GM12878 (cell line): ENCODE results near the gene CUTC. TPM values are rescaled to one million over a fixed set of nuclear protein-coding genes. Genes with fewer than 3 reads are reported as not detected.

Experiments used
- ATAC-seq: fragments of 200-7000 bp; cut with Tn5 transposase; 3 replicates; pipeline ENCODE4 v1.9.1; 2020; ENCODE audit warnings: mild to moderate bottlenecking, moderate library complexity
- BruUV-seq: library from RNA; stranded (reverse); fragments of 400-500 nt; replicated peaks from 2 replicates; lab custom pipeline; 2021; lab: Mats Ljungman, UMichigan
- CTCF ChIA-PET: fragments of 300-600 bp; sonication (Branson Sonifier 250); formaldehyde crosslinking; extraction: SDS; loops from one replicate; lab custom pipeline; 2021; ENCODE audit warnings: inconsistent platforms; lab: Yijun Ruan, JAX
- POLR2A ChIA-PET: fragments of 350-600 bp; formaldehyde crosslinking; extraction: SDS; loops from one replicate; lab custom pipeline; 2021; ENCODE audit warnings: inconsistent platforms; lab: Charles Lee
- RAD21 ChIA-PET: fragments of 300-600 bp; sonication (Branson Sonifier 250); formaldehyde crosslinking; loops from one replicate; lab custom pipeline; 2023; ENCODE audit warnings: antibody characterized with exemption; ENCODE audit not compliant: unreplicated experiment; lab: Charles Lee
- SMC1A ChIA-PET: fragments of 300-600 bp; sonication (Branson Sonifier 250); formaldehyde crosslinking; loops from one replicate; lab custom pipeline; 2023; ENCODE audit not compliant: unreplicated experiment, uncharacterized antibody; lab: Charles Lee
- DNase-seq: peaks from one replicate; pipeline ENCODE4 v3.0.0-alpha.2; 2011; ENCODE audit warnings: low read depth, low spot score
- FAIRE-seq: peaks from 3 replicates; lab custom pipeline; 2011; peaks lifted over from hg19 to GRCh38; lab: Jason Lieb, UNC
- H2AFZ ChIP-seq: 2 replicates; pipeline ENCODE4 v1.6.0; 2011; ENCODE audit warnings: low read depth, low read length, control low read depth; ENCODE audit not compliant: control insufficient read depth
- H3K27ac ChIP-seq: 2 replicates; pipeline ENCODE4 v1.5.1; 2011; ENCODE audit warnings: control low read depth; ENCODE audit not compliant: control insufficient read depth, insufficient read depth
- H3K27me3 ChIP-seq, 2 experiments: replicated peaks in 1 of 2; 2 replicates each; pipeline versions ENCODE4 v1.6.0 to v1.6.1; 2011; ENCODE audit warnings: low read length in 1 of 2; ENCODE audit not compliant: control insufficient read depth in 2 of 2, insufficient read depth in 2 of 2
- H3K36me3 ChIP-seq, 2 experiments: 2 replicates each; pipeline ENCODE4 v1.5.1; 2011; ENCODE audit warnings: low read length in 1 of 2; ENCODE audit not compliant: control insufficient read depth in 2 of 2, insufficient read depth in 2 of 2
- H3K4me1 ChIP-seq: 2 replicates; pipeline ENCODE4 v1.6.1; 2011; ENCODE audit warnings: mild to moderate bottlenecking, low read length, moderate library complexity, mixed read lengths; ENCODE audit not compliant: control insufficient read depth, insufficient read depth
- H3K4me2 ChIP-seq: 2 replicates; pipeline ENCODE4 v1.6.0; 2011; ENCODE audit warnings: control low read depth; ENCODE audit not compliant: control insufficient read depth, insufficient read depth
- H3K4me3 ChIP-seq: fragments of 200-600 bp; sonication (generic); 2 replicates; pipeline ENCODE4 v1.5.1; 2016
- H3K79me2 ChIP-seq: 2 replicates; pipeline ENCODE4 v1.6.0; 2011; ENCODE audit warnings: low read length; ENCODE audit not compliant: control insufficient read depth, insufficient read depth
- H3K9ac ChIP-seq: 2 replicates; pipeline ENCODE4 v1.8.0; 2011; ENCODE audit warnings: low read length, control low read depth, mixed read lengths; ENCODE audit not compliant: control insufficient read depth, insufficient read depth
- H3K9me3 ChIP-seq: replicated peaks from 3 replicates; pipeline ENCODE4 v1.5.1; 2011; ENCODE audit warnings: mild to moderate bottlenecking, low read length; ENCODE audit not compliant: control insufficient read depth, insufficient read depth
- H4K20me1 ChIP-seq: 2 replicates; pipeline ENCODE4 v1.6.0; 2011; ENCODE audit not compliant: control insufficient read depth, insufficient read depth
- BCLAF1 ChIP-seq: fragments of 450-650 bp; IDR thresholded peaks from 2 replicates; pipeline ENCODE4 v1.6.1; 2017; ENCODE audit warnings: antibody characterized with exemption, mild to moderate bottlenecking, moderate library complexity
- CTCF ChIP-seq, 3 experiments: IDR thresholded peaks in 2 of 3; conservative IDR thresholded peaks in 1 of 3; 2 replicates each; pipeline ENCODE4 v1.5.1; 2011; ENCODE audit warnings: low read depth in 3 of 3, low read length in 3 of 3, mild to moderate bottlenecking in 3 of 3, control low read depth in 2 of 3, moderate library complexity in 2 of 3, inconsistent platforms in 1 of 3, mixed read lengths in 1 of 3; ENCODE audit not compliant: control insufficient read depth in 2 of 3, insufficient read depth in 1 of 3; ENCODE audit errors: extremely low read depth in 1 of 3
- RAD21 ChIP-seq: IDR thresholded peaks from 2 replicates; pipeline ENCODE4 v1.6.1; 2011; ENCODE audit warnings: mild to moderate bottlenecking, low read depth, low read length, moderate library complexity; ENCODE audit not compliant: insufficient read depth
- WGBS: methylation state at CpG from one replicate; pipeline ENCODE4 v1.1.6; 2016; ENCODE audit warnings: low lambda C conversion rate; ENCODE audit not compliant: insufficient replicate concordance, insufficient coverage; ENCODE audit errors: missing lambda C conversion rate; 5-methylcytosine and 5-hydroxymethylcytosine counted together
- in situ Hi-C: fragments of 300-500 bp; cut with MboI; formaldehyde crosslinking; loops from 9 replicates; pipeline ENCODE4 v1.14.3; 2018; ENCODE audit warnings: mixed read lengths
- intact Hi-C: fragments of 100-400 bp; cut with micrococcal nuclease; formaldehyde crosslinking; loops from one replicate; pipeline ENCODE4 v1.14.2; 2022; ENCODE audit not compliant: unreplicated experiment
- polyA plus RNA-seq, 11 experiments: library from polyadenylated mRNA; depleted of rRNA in 4 of 11; unstranded in 6 of 11; stranded (reverse) in 5 of 11; fragments of >200 nt; fragmentation: Nextera tagmentation in 4 of 11; fragmentation: Illumina TruSeq in 1 of 11; extraction: Ambion mirVana in 4 of 11; extraction: Trizol in 1 of 11; gene quantifications; 1 replicate in 1 of 11; 2 replicates in 10 of 11; pipeline versions ENCODE4 v1.2.1 to v1.2.3, GENCODE V29; 2011 to 2016; ENCODE audit warnings: inconsistent platforms in 2 of 11, missing spikeins in 2 of 11, low read depth in 1 of 11
- total RNA-seq, 4 experiments: library from RNA; depleted of rRNA in 3 of 4; stranded (reverse); fragments of >200 nt in 3 of 4; fragmentation: Illumina TruSeq in 1 of 4; extraction: Trizol in 1 of 4; gene quantifications; 2 replicates each; pipeline versions ENCODE4 v1.2.1 to v1.2.3, GENCODE V29; 2013 to 2021

Gene CUTC
- total and polyA plus RNA-seq, 10 of the 15 experiments (the other 5 are each of a cell fraction or from before 2014, with no cell fraction given) = 23.8 to 71.7 (median 40.8) TPM

GRCh38 chr10:99682752-99683151 is 49.3 kb upstream of the CUTC start:
- in situ Hi-C loops = no loop called here
- no peak overlapping the region for H3K27ac ChIP-seq
- no peak overlapping the region for H3K9ac ChIP-seq
- no peaks in the 10 kb centered on the region for H4K20me1 ChIP-seq
- peaks cover 0 to 5% of the 10 kb centered on the region in 2 experiments; a peak in 2 of 4 replicates for H3K36me3 ChIP-seq
- ChIA-PET POLR2A (no interaction called here), CTCF (interaction anchor here (1.0 to 1.5 kb wide), 3 partner anchors 23 to 67 kb away, joined by 3 to 4 read pairs (median 3); partner anchors contain the start of gene ENTPD7)
- no peak for FAIRE-seq
- peak; percentile 5 to 30 (median 22); a peak in 1 of 6 replicates for TF ChIP-seq CTCF (IDR thresholded peaks at IDR 0.05 in 2 of 3, conservative IDR thresholded peaks at IDR 0.05 in 1 of 3; ENCODE audit: control insufficient read depth in 2 of 3, extremely low read depth in 1 of 3, insufficient read depth in 1 of 3, low read depth in 3 of 3, low read length in 3 of 3)
- 0 out of 2 replicates have a peak, but pooled peaks have one; percentile 11 for TF ChIP-seq RAD21
- no peak for TF ChIP-seq BCLAF1
- TF ChIP-seq, all 136 proteins: peak for 2
- BruUV-seq = no TSS peak
- intact Hi-C loops = no loop called here
- Histone ChIP-seq H3K9me3 (no peaks in the 10 kb centered on the region), H3K27me3 (no peaks in the 10 kb centered on the region), H2AFZ (no peak overlapping the region), H3K4me3 (no peak overlapping the region), H3K79me2 (no peaks in the 10 kb centered on the region), H3K4me2 (no peak overlapping the region), H3K4me1 (peaks cover 4% of the 10 kb centered on the region; the same call in 1 of the 2 replicates)
- no peak for DNase-seq
- ChIA-PET SMC1A (interaction anchor here (0.7 to 1.0 kb wide), 2 partner anchors 10 to 63 kb away, joined by 3 read pairs; partner anchors contain the start of gene SLC25A28), RAD21 (no interaction called here)
- peak; percentile 77 for ATAC-seq
- WGBS = 91% methylated on average over 1 of the region's 1 CpG
